ENCODE measurements around the gene C14orf132. TPM values are rescaled to one million over a fixed set of nuclear protein-coding genes. Genes with fewer than 3 reads are reported as not detected.

C14orf132 gene
- total and polyA plus RNA-seq, 2 donors (not counting 1 experiment from before 2014, with no cell fraction given): 0.30 to 0.85 TPM

DNA sequence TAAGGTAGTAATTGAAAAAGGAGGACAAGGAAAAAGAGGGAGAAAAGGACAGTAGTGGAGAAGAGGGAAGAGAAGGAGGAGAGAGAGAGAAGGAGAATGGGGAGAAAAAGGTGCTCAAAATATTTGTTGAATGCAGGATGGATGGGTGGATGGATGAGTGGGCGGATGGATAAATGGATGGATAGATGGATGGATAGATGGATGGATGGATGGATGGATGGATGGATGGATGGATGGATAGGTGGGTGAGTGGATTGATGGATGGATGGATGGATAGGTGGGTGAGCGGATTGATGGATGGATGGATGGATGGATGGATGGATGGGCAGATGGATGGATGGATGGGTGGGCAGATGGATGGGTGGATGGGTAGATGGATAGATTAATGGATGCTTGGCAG is 21.3 kb upstream of the C14orf132 start:
- no peak overlapping the region for H3K27ac ChIP-seq (ENCODE audit: low read length in 2 of 2)
- H3K27me3 Mint-ChIP-seq: peaks cover 42% of the 10 kb centered on the region
- WGBS (ENCODE audit: insufficient coverage): 98% methylated on average over 2 of the region's 2 CpGs
- H3K79me2 ChIP-seq (ENCODE audit: control insufficient read depth, insufficient read depth, low read length): no peaks in the 10 kb centered on the region
- intact Hi-C loops (cut with micrococcal nuclease): no loop called here
- no peak overlapping the region for H3K9ac ChIP-seq (ENCODE audit: low read length)
- H4K20me1 ChIP-seq (ENCODE audit: control insufficient read depth, insufficient read depth, low read length, poor library complexity, severe bottlenecking): no peaks in the 10 kb centered on the region
- H3K27me3 ChIP-seq (replicated peaks in 1 of 4; ENCODE audit: control extremely low read depth in 1 of 4, control insufficient read depth in 3 of 4, insufficient read depth in 4 of 4, low read length in 3 of 4): peaks cover 0 to 8% (median 4%) of the 10 kb centered on the region in 4 experiments
- ATAC-seq (ENCODE audit: low read depth): no peak
- no peak overlapping the region for H3K4me3 ChIP-seq (ENCODE audit: control extremely low read depth in 1 of 5, extremely low read depth in 1 of 5, insufficient read depth in 1 of 5, low read depth in 2 of 5, low read length in 4 of 5)
- H3K27ac Mint-ChIP-seq: no peak overlapping the region
- ChIA-PET CTCF (no interaction called here), POLR2A (no interaction called here)
- no peaks in the 10 kb centered on the region for H3K4me1 ChIP-seq (ENCODE audit: control insufficient read depth in 2 of 2, insufficient read depth in 2 of 2, low read length in 2 of 2)
- no peak for DNase-seq
- no peak for TF ChIP-seq EZH2 (IDR thresholded peaks at IDR 0.05; ENCODE audit: borderline replicate concordance, insufficient read depth, low read depth, low read length, poor library complexity, severe bottlenecking)
- TF ChIP-seq, protein P1, sequence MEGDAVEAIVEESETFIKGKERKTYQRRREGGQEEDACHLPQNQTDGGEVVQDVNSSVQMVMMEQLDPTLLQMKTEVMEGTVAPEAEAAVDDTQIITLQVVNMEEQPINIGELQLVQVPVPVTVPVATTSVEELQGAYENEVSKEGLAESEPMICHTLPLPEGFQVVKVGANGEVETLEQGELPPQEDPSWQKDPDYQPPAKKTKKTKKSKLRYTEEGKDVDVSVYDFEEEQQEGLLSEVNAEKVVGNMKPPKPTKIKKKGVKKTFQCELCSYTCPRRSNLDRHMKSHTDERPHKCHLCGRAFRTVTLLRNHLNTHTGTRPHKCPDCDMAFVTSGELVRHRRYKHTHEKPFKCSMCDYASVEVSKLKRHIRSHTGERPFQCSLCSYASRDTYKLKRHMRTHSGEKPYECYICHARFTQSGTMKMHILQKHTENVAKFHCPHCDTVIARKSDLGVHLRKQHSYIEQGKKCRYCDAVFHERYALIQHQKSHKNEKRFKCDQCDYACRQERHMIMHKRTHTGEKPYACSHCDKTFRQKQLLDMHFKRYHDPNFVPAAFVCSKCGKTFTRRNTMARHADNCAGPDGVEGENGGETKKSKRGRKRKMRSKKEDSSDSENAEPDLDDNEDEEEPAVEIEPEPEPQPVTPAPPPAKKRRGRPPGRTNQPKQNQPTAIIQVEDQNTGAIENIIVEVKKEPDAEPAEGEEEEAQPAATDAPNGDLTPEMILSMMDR (IDR thresholded peaks at IDR 0.05): no peak
- peaks cover 3% of the 10 kb centered on the region for H3K4me1 Mint-ChIP-seq
- no peak overlapping the region for H2AFZ ChIP-seq (ENCODE audit: insufficient read depth, low read depth, low read length, poor library complexity, severe bottlenecking)
- no peak overlapping the region for H3K4me3 Mint-ChIP-seq
- no peaks in the 10 kb centered on the region for H3K9me3 Mint-ChIP-seq (ENCODE audit: insufficient read depth)
- H3K4me2 ChIP-seq (replicated peaks; ENCODE audit: low read depth, low read length, poor library complexity, severe bottlenecking): no peak overlapping the region
- no peaks in the 10 kb centered on the region for H3K36me3 ChIP-seq (replicated peaks in 1 of 2; ENCODE audit: control extremely low read depth in 1 of 2, control insufficient read depth in 1 of 2, extremely low read depth in 1 of 2, insufficient read depth in 2 of 2, low read length in 1 of 2)
- H3K9me3 ChIP-seq (ENCODE audit: control extremely low read depth in 1 of 3, control insufficient read depth in 2 of 3, insufficient read depth in 1 of 3, low read length in 2 of 3): no peaks in the 10 kb centered on the region

DNA sequence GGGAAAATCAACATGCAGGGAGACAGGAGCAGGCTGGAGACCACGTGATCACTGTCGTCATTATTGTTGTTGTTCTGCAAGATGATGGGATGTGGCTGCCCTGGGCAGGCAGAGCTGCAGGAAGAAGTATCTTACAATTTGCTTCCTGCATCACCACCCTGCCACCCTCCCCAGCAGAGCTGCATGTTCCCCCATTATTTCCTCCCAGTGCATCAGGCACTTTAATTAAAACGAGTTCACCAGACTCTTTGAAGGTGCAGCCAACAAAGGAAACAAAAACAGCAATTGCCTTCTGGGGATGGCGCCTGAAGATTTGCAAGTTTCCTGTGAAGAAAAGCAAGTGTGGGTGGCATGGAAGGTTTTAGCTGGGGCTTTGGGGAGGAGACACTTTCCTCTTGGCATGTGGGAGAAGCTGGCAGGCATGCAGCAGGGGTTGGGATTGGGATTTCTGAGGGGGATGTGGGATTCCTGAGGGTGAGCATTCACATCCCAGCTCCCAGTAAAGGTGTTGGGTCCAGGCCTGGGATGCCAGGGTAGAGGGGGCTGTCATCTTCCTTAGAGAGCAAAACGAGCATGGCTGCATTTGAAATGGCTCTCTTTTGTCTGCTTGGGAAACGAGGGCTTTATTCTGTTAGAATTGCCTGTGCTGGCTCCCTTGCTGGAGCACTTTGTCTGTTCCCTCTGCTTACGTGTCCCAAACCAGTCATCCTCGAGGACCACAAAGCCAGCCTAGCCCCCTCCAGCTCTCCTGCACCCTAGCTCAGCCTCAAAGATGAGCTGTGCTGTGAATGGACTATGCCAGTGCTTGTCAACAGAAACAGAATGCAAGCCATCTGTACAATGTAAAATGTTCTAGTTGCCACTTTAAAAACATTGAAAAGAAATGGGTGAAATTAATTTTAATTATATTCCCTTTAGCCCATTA is 11.5 kb upstream of the C14orf132 start:
- H3K9me3 ChIP-seq (ENCODE audit: control extremely low read depth in 1 of 3, control insufficient read depth in 2 of 3, insufficient read depth in 1 of 3, low read length in 2 of 3): no peaks in the 10 kb centered on the region
- no peak overlapping the region for H3K4me3 ChIP-seq (ENCODE audit: control extremely low read depth in 1 of 5, extremely low read depth in 1 of 5, insufficient read depth in 1 of 5, low read depth in 2 of 5, low read length in 4 of 5)
- Mint-ChIP-seq H3K27ac (no peak overlapping the region), H3K9me3 (ENCODE audit: insufficient read depth) (no peaks in the 10 kb centered on the region), H3K4me1 (no peaks in the 10 kb centered on the region), H3K27me3 (peaks cover 32% of the 10 kb centered on the region), H3K4me3 (no peak overlapping the region)
- ChIA-PET CTCF (no interaction called here), POLR2A (no interaction called here)
- no peak overlapping the region for H3K27ac ChIP-seq (ENCODE audit: low read length in 2 of 2)
- no peak overlapping the region for H3K9ac ChIP-seq (ENCODE audit: low read length)
- H3K79me2 ChIP-seq (ENCODE audit: control insufficient read depth, insufficient read depth, low read length): no peaks in the 10 kb centered on the region
- no peaks in the 10 kb centered on the region for H4K20me1 ChIP-seq (ENCODE audit: control insufficient read depth, insufficient read depth, low read length, poor library complexity, severe bottlenecking)
- H3K4me2 ChIP-seq (replicated peaks; ENCODE audit: low read depth, low read length, poor library complexity, severe bottlenecking): no peak overlapping the region
- TF ChIP-seq, protein P1 (IDR thresholded peaks at IDR 0.05): no peak
- no peak for TF ChIP-seq EZH2 (IDR thresholded peaks at IDR 0.05; ENCODE audit: borderline replicate concordance, insufficient read depth, low read depth, low read length, poor library complexity, severe bottlenecking)
- intact Hi-C loops (cut with micrococcal nuclease): no loop called here
- H3K36me3 ChIP-seq (replicated peaks in 1 of 2; ENCODE audit: control extremely low read depth in 1 of 2, control insufficient read depth in 1 of 2, extremely low read depth in 1 of 2, insufficient read depth in 2 of 2, low read length in 1 of 2): no peaks in the 10 kb centered on the region
- H3K4me1 ChIP-seq (ENCODE audit: control insufficient read depth in 2 of 2, insufficient read depth in 2 of 2, low read length in 2 of 2): no peaks in the 10 kb centered on the region
- peaks cover 0 to 3% (median 0%) of the 10 kb centered on the region in 4 experiments for H3K27me3 ChIP-seq (replicated peaks in 1 of 4; ENCODE audit: control extremely low read depth in 1 of 4, control insufficient read depth in 3 of 4, insufficient read depth in 4 of 4, low read length in 3 of 4)
- no peak overlapping the region for H2AFZ ChIP-seq (ENCODE audit: insufficient read depth, low read depth, low read length, poor library complexity, severe bottlenecking)
- DNase-seq (no peak), ATAC-seq (ENCODE audit: low read depth) (no peak)
- 26% methylated on average over 6 of the region's 8 CpGs for WGBS (ENCODE audit: insufficient coverage)

All from B cell (primary cell).